GM12872 (cell line): ENCODE data around the gene GCK.

ENCODE experiments used
- CTCF ChIP-seq: IDR thresholded peaks from 3 replicates; pipeline ENCODE4 v1.5.1; 2011; ENCODE audit warnings: low read depth, mild to moderate bottlenecking, low read length, moderate library complexity; ENCODE audit not compliant: insufficient read depth

Gene GCK

GRCh38 chr7:44153948-44154335, 35.3 kb downstream of the GCK start:
- no peak for TF ChIP-seq CTCF

- TF ChIP-seq CTCF, result no peak
These were observed 36.0 kb downstream of the GCK start for GRCh38 chr7:44152971-44153947.

DNA sequence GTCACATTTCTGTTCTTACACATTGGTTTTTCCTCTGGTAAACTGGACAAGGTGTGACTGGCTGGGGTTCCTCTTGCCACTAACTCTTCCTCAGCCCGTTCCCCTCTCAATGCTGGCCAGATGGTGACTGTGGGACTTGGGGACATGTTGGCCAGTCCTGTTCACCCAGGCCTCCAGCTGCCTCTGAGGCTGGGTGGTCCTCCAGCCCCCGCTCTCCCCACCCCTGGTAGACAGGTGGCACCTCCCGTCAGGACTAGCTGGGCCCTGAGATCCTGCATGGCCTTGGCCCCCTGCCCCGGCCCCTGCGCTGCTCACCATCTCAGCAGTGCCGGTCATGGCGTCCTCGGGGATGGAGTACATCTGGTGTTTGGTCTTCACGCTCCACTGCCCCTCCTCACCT, 37.3 kb downstream of the GCK start:
- no peak for TF ChIP-seq CTCF

DNA sequence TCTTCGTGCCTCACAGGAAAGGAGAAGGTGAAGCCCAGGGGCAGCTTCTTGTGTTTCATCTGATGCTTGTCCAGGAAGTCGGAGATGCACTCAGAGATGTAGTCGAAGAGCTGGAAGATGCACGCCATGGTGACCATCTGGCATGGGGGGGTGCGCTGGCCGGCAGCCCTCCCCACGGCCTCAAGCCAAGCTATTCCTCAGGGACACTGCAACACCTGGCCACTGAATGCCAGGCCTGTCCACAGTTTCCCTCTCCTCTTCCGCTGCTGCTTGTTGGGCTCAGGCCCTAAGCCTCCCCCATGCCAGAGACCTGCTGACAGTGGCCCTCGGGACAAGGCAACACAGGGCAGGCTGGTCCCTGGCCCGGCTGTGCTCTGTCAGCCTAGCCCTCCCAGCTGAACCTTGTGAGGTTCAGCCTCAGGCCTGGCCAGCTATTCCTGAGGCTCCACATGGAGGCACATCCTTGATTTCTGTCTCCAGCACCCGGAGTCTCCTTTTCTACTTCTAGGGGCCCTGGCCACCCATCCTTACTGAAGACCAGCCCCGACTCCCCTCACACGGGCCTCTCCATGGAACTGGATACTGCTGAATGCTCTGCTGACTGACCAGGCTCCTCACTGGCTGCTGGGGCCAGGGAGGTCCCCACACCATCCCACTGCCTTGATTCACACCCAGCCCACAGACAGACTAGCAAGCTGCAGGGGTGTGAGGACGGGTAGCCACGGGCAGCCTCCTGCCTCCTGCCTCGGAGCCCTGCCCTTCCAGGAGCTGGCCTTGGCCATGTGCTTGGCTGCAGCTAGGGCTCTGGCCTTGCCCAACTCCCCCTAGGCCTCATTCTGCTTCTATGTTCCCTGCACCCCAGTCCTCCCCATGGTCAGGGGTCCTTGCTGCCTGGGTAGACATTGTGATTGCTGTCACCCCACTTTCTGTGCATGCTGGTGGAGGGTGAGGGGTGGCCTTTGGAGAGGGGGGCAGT, 38.0 kb downstream of the GCK start:
- TF ChIP-seq CTCF, result no peak

GRCh38 chr7:44150466-44150832, 38.8 kb downstream of the GCK start:
- TF ChIP-seq CTCF, result no peak

DNA sequence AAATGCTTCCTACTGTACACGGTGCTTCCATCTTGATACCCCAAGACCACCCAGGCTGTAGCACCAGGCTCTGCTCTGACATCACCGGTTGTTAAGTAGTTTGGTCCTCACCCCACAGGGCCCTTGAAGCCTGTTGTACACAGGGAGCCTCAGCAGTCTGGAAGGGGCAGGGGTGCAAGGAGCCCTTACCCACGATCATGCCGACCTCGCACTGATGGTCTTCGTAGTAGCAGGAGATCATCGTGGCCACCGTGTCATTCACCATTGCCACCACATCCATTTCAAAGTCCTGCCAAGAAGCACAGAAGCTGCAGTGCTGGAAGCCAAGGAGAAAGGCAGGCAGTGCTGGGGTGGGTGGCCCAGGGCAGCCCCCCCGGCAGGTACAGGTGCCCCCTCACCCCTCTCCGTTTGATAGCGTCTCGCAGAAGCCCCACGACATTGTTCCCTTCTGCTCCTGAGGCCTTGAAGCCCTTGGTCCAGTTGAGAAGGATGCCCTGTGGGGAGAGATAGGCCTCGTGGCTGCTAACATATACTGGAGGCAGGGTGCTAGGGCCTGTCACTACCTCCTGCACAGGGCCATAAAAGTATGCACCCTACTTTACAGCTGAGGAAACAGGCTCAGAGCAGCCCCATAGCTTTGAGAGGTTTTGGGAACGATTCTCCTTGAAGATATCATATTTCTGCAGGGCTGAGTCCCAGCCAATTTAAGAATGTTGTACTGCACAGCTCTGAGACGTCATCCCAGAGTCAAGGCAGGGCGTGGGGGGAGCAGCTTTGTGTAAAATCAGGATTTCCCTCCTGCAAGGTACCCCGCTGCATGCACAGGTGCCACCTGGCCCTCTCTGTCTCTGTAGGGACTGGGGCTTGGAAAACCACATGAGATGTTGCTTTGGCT, 39.4 kb downstream of the GCK start:
- no peak for TF ChIP-seq CTCF
